ENCODE measurements around the gene NME9.

NME9 gene

DNA sequence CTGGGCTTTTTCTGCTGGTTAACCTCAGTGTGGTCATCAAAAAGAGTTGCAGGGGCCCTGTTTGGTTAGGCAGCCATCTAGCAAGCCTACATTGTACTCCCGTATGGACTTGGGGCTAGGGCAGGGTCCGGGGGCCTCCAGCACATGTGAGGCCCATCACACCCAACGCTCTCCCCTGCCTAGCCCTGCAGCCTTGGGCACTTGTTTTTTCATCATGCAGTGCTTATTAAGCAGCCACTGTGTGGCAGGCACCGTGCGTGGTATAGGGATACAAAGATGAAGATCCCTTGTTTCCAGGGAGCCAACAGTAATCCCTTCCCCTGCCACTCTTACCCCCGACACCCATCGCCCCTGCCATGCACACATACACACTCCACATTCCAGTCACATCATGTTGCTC, 32.9 kb upstream of the NME9 start:
- no peak for DNase-seq (ENCODE audit: low read depth, low spot score)

DNA sequence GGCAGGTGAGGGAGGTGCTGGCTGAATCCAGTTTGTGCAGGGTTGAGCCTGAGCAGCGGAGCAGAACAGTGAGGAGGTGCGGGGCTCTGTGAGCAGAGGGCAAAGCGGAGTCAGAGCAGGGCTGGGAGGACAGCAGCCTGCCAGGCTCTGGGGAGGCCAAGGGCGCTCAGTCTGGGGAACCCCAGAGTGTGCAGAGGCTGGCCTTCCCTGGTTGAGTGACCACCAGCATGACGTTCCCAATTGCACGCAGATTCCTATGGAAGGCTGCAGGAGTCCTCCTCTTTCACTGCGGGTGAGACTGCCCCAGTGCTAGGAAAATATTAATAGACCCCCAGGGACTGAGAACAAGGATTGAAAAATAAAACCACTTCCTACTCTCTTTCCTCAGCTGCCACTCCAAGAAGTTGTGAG, 31.9 kb upstream of the NME9 start:
- no peak for DNase-seq (ENCODE audit: low read depth, low spot score)

- no peak for DNase-seq (ENCODE audit: low read depth, low spot score)
Observed at GRCh38 chr3:138360869-138361525, 31.3 kb upstream of the NME9 start.

GRCh38 chr3:138359919-138360868, 30.5 kb upstream of the NME9 start:
- no peak for DNase-seq (ENCODE audit: low read depth, low spot score)

GRCh38 chr3:138359148-138359918, 29.7 kb upstream of the NME9 start:
- no peak for DNase-seq (ENCODE audit: low read depth, low spot score)

GRCh38 chr3:138356730-138357405, 27.2 kb upstream of the NME9 start:
- no peak for DNase-seq (ENCODE audit: low read depth, low spot score)

DNA sequence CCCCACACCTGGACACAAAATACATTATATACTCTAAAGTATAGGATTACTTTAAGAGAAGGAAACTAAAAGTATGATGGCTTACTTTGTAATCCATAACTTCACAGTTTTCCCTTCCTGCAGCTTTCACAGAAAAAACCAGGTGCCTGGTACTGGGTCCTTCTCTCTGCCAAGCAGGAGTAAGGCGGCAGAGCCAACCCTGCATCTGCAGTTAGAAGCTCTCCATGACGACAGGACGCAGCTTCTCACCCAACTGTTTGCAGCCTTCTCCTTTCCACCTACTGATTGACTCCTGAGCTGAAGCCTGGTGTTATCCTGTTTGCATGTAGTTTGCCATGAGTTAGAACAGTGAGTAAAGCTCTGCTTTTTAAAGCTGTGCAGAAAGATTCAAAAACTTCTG, 25.4 kb upstream of the NME9 start:
- DNase-seq (ENCODE audit: low read depth, low spot score), result no peak

DNA sequence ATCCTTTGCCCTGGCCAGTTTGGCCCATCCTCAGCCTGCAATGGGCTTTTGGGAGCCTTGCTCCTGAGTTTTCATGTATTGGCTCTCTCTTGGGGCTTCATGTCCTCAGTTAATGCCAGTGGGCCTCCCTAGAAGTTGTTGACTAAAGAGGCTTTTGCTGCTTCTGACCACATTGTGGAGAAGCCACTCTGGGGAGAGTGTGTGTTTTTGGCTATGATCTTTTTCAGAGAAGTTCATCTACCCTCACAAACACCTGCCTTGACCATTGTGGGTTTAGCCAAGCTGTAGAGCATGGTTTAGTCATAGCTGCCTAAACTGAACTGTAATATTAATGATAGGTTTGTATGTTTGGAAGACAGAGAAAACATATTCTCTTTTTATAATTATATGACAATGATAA, 24.7 kb upstream of the NME9 start:
- DNase-seq (ENCODE audit: low read depth, low spot score), result no peak

GRCh38 chr3:138351916-138352550, 22.4 kb upstream of the NME9 start:
- DNase-seq (ENCODE audit: low read depth, low spot score), result no peak

DNA sequence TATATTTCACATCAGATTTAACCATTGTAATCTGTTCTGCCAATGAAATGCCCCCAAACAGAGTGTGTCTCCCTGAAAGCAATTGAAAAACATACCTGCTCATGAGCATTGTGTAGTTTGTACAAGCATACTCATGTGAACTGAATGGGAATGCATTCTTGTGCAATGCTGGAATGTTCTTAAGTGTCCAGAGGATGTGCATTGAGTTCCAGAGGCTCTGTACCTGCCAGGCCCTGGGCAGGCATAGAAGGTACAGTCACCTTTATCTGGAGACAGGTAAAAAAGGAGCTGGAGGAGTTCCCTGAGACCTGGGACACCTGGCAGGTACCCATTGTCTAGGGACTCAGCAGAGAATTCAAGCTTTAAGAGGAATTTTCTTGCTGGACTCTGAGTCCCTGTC, 21.5 kb upstream of the NME9 start:
- no peak for DNase-seq (ENCODE audit: low read depth, low spot score)

DNA sequence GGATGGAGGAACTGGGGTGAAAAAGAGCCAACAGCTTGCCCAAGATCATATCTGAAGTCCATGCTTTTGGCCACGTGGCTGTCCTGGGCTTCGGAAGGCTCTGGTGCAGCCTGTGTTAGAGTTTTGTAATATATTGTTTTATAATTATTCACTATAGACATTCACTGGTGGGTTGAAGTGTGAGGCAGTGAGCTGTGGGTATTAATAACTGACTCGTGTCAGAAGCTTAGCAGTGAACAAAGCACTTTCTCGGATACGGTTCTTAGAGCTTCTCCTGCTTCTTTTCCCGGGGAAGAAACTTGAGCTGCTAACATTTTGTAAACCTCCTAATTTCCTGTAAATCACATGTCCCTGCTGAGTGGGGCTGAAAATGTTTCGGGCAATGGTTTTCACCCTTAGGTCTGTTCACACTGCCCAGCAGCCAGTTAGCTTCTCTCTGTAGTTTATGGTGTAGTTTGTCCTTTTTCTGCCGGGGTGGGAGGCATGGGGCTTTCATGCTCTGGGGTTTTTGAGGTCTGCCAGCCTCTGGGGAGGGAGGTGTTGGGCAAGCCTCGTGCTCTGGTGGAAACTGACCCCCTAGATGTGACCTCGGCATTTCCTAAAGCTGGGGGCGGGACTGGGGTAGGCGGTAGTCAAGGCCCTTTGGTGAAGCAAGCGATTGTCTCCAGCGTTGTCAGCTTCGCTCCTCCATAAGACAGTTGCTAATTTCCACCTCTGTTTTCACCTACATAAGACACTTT, 20.4 kb upstream of the NME9 start:
- no peak for DNase-seq (ENCODE audit: low read depth, low spot score)

GRCh38 chr3:138348754-138349739, 19.4 kb upstream of the NME9 start:
- no peak for DNase-seq (ENCODE audit: low read depth, low spot score)

GRCh38 chr3:138347960-138348753, 18.5 kb upstream of the NME9 start, which contains the start of gene MRAS:
Gene MRAS (plus strand): TSS chr3:138348579. CDS start chr3:138372884, 24,305 bp downstream.
- DNase-seq (ENCODE audit: low read depth, low spot score), result no peak

DNA sequence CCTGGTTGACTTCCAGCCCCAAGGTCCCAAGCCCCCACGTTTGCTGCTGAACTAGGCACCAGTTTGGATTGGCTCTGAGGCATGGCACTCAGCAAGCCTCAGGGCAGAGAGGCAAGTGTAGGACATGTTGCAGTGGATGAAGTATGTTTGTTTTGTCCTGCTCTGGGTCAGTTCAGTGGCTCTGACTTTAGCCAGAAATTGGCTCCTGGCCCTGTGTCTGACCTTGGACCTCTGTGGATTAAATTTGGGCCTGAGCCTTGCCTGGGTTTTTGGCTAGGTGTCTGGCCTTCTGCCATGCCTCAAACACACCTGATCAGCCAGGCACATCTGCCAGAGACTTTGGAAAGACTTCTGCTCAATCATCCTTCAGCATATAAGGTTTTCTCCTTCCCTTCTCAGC, 15.1 kb upstream of the NME9 start:
- no peak for DNase-seq (ENCODE audit: low read depth, low spot score)

DNA sequence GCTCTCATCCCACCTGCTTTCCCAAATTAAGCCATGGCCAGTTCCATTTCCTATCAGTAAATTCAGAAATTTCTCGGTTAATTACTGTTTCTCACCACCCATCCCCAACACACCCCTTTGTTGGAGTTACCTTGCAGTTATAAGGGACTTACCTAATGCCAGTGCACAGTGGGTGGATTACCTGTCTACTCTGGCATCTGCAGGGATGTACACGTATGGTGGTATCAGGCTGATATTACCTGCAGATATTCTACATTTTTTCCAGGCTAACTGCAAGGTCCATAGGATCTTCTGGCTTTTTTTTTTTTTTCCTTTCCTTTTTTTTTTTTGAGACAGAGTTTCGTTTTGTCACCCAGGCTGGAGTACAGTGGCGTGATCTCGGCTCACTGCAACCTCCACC, 10.9 kb upstream of the NME9 start:
- DNase-seq (ENCODE audit: low read depth, low spot score), result no peak

GRCh38 chr3:138338811-138339210, 9.2 kb upstream of the NME9 start:
- no peak for DNase-seq (ENCODE audit: low read depth, low spot score)

DNA sequence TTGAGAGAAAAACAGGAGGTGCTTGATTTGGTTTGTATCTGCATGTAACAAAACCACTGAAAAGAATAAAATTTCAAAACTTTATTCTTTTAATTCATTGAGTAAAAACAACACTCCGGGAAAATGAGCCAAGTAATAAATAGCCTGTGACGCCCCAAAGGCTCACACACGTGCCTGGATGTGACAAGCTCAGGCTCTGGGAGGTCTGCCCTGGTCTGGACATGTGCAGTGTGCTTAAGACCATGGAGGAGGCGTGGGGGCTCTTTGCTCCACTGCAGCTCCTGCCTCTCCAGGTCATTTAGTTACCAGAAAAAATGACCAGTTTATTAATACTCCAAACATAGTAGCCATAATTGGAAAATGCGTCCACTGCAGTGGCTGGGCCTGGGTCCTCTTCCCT, 8.6 kb upstream of the NME9 start:
- DNase-seq (ENCODE audit: low read depth, low spot score), result no peak

- no peak for DNase-seq (ENCODE audit: low read depth, low spot score)
Observed at GRCh38 chr3:138336454-138336999, 6.9 kb upstream of the NME9 start.
